Measurements from ENCODE around the gene NGB.

DNA sequence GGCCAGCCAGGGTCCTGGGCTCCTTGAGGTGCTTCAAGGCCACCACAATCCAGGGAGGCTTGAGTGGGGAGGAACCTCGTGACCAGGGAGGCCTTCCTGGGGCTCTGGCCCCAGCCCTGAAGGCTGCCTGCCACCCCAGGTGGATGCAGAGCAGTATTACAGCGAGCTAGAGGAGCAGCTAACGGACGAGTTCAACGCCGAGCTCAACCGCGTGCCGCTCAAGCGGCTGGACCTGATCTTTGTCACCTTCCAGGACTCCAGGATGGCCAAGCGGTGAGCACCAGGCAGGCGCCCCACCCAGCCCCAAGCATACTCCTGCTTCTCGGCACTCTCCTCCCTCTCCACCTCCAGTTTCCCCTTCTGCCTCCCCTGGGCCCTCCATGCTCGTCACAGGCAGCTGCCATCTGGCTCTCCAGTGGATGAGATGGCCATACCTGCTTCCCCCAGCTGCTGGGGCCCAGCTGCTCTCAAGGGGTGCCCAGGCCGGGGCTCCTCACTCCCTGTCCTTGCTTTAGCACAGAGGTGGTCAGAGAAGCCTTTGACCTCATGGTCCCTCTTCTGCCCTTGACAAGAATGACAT lies 30.6 kb downstream of the NGB start:
- TF ChIP-seq, protein P1, sequence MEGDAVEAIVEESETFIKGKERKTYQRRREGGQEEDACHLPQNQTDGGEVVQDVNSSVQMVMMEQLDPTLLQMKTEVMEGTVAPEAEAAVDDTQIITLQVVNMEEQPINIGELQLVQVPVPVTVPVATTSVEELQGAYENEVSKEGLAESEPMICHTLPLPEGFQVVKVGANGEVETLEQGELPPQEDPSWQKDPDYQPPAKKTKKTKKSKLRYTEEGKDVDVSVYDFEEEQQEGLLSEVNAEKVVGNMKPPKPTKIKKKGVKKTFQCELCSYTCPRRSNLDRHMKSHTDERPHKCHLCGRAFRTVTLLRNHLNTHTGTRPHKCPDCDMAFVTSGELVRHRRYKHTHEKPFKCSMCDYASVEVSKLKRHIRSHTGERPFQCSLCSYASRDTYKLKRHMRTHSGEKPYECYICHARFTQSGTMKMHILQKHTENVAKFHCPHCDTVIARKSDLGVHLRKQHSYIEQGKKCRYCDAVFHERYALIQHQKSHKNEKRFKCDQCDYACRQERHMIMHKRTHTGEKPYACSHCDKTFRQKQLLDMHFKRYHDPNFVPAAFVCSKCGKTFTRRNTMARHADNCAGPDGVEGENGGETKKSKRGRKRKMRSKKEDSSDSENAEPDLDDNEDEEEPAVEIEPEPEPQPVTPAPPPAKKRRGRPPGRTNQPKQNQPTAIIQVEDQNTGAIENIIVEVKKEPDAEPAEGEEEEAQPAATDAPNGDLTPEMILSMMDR (conservative IDR thresholded peaks at IDR 0.05; ENCODE audit: low read depth, low read length), result no peak
- no peak for TF ChIP-seq EZH2 (IDR thresholded peaks at IDR 0.05; ENCODE audit: low read length, unreplicated experiment)
